Measurements from ENCODE around the gene ANTXR1.

GRCh38 chr2:69104261-69104660 is 91.3 kb downstream of the ANTXR1 start:
- TF ChIP-seq CTCF (conservative IDR thresholded peaks at IDR 0.05; ENCODE audit: low read depth, low read length) = no peak
- TF ChIP-seq EZH2 (IDR thresholded peaks at IDR 0.05; ENCODE audit: borderline replicate concordance, low read depth, low read length, poor library complexity, severe bottlenecking) = no peak

Data from A673 (cell line).